Adrenal gland (tissue), 5 donors: Measurements from ENCODE around the gene IL1A.

Source experiments
- CTCF ChIP-seq, 6 experiments: fragments of 450-650 bp in 4 of 6; fragments of 200-600 bp in 2 of 6; sonication (generic) in 1 of 6; IDR thresholded peaks; 1 replicate in 5 of 6; 2 replicates in 1 of 6; pipeline versions ENCODE4 v1.5.1 to v1.8.0; 2016 to 2021; ENCODE audit warnings: antibody characterized with exemption in 6 of 6, mild to moderate bottlenecking in 2 of 6, moderate library complexity in 1 of 6
- POLR2A ChIP-seq, 2 donors: fragments of 450-650 bp; IDR thresholded peaks; one replicate each; pipeline ENCODE4 v1.6.1; 2017; ENCODE audit warnings: antibody characterized with exemption in 2 of 2, mild to moderate bottlenecking in 2 of 2, moderate library complexity in 1 of 2
- donor health status: DM: no; HTN: no; CAD: no.

GRCh38 chr2:112830682-112831512, 46.6 kb upstream of the IL1A start:
- TF ChIP-seq CTCF (IDR thresholded peaks at IDR 0.05) (no peak), POLR2A (IDR thresholded peaks at IDR 0.05) (no peak)
